ENCODE measurements around the gene FAM170A. TPM values are rescaled to one million over a fixed set of nuclear protein-coding genes. Genes with fewer than 3 reads are reported as not detected.

FAM170A gene
- total RNA-seq, 1 donor from 2014 or later, result not detected

DNA sequence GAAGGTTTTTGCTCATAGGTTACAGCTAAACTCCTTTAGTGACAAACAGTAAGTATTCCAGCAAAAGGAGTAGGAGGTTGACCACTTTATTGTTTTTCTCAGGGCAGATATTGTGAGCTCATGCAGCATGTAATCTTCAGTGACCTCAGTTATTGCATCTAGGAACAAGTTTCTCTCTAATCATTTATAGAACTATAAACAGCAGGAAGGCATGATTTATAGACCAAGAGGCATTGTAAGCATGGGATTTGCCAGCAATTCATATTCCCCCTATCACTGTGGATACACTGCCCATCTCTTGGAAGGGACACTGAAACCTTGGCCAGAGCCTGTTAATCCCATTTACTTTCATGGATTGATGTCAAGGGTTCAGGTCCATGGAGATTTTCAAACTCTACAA lies 15.4 kb upstream of the FAM170A start:
- H3K4me3 ChIP-seq (ENCODE audit: low read depth, low read length), result no peak overlapping the region
- H3K27me3 ChIP-seq (ENCODE audit: control insufficient read depth, insufficient read depth, low read length), result no peaks in the 10 kb centered on the region
- FAIRE-seq, result no peak
- H3K36me3 ChIP-seq (ENCODE audit: control insufficient read depth, insufficient read depth, low read length), result no peaks in the 10 kb centered on the region
- no peak for DNase-seq (ENCODE audit: low read depth)
- TF ChIP-seq, protein P1, sequence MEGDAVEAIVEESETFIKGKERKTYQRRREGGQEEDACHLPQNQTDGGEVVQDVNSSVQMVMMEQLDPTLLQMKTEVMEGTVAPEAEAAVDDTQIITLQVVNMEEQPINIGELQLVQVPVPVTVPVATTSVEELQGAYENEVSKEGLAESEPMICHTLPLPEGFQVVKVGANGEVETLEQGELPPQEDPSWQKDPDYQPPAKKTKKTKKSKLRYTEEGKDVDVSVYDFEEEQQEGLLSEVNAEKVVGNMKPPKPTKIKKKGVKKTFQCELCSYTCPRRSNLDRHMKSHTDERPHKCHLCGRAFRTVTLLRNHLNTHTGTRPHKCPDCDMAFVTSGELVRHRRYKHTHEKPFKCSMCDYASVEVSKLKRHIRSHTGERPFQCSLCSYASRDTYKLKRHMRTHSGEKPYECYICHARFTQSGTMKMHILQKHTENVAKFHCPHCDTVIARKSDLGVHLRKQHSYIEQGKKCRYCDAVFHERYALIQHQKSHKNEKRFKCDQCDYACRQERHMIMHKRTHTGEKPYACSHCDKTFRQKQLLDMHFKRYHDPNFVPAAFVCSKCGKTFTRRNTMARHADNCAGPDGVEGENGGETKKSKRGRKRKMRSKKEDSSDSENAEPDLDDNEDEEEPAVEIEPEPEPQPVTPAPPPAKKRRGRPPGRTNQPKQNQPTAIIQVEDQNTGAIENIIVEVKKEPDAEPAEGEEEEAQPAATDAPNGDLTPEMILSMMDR (IDR thresholded peaks at IDR 0.05; ENCODE audit: insufficient read depth, low read length, severe bottlenecking), result no peak

DNA sequence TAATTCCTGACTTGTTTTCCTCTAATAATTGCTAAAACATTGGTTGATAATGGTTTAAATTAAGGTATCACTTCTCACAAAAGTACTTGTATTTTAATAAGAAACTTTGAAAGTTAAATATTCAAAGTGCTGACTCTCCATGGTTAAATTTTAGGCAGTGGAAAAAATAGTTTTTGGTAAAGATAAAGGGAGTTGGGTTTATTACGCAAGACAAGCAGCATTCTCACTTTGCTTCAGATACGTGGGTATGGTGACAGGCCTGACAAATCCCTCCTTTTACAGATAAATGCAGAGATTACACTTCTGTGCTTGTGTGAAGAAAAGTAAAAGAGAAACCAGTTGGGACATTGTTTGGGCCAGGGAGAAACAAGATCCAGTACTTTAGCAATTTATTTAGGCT lies 14.5 kb upstream of the FAM170A start:
- Histone ChIP-seq H3K36me3 (ENCODE audit: control insufficient read depth, insufficient read depth, low read length) (no peaks in the 10 kb centered on the region), H3K27me3 (ENCODE audit: control insufficient read depth, insufficient read depth, low read length) (no peaks in the 10 kb centered on the region), H3K4me3 (ENCODE audit: low read depth, low read length) (no peak overlapping the region)
- FAIRE-seq, result no peak
- DNase-seq (ENCODE audit: low read depth), result no peak
- TF ChIP-seq, protein P1 (IDR thresholded peaks at IDR 0.05; ENCODE audit: insufficient read depth, low read length, severe bottlenecking), result no peak

DNA sequence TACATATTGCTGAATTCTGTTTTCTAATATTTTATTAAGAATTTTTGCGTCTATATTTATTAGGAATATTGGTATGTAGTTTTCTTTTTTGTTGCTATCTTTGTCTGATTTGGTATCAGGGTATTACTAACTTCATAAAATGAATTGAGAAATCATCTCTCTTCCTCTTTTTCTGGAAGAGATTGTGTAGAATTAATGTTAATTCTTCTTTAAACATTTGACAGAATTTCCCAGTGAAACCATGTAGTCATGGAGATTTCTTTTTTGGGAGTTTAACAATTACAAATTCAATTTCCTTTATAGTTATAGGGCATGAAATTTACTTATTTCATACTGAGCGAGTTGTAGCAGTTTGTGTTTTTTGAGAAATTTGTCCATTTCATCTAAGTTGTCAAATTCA lies 3.3 kb upstream of the FAM170A start:
- no peak for FAIRE-seq
- no peaks in the 10 kb centered on the region for H3K36me3 ChIP-seq (ENCODE audit: control insufficient read depth, insufficient read depth, low read length)
- H3K4me3 ChIP-seq (ENCODE audit: low read depth, low read length), result no peak overlapping the region
- no peaks in the 10 kb centered on the region for H3K27me3 ChIP-seq (ENCODE audit: control insufficient read depth, insufficient read depth, low read length)
- no peak for DNase-seq (ENCODE audit: low read depth)
- TF ChIP-seq, protein P1 (IDR thresholded peaks at IDR 0.05; ENCODE audit: insufficient read depth, low read length, severe bottlenecking), result no peak

DNA sequence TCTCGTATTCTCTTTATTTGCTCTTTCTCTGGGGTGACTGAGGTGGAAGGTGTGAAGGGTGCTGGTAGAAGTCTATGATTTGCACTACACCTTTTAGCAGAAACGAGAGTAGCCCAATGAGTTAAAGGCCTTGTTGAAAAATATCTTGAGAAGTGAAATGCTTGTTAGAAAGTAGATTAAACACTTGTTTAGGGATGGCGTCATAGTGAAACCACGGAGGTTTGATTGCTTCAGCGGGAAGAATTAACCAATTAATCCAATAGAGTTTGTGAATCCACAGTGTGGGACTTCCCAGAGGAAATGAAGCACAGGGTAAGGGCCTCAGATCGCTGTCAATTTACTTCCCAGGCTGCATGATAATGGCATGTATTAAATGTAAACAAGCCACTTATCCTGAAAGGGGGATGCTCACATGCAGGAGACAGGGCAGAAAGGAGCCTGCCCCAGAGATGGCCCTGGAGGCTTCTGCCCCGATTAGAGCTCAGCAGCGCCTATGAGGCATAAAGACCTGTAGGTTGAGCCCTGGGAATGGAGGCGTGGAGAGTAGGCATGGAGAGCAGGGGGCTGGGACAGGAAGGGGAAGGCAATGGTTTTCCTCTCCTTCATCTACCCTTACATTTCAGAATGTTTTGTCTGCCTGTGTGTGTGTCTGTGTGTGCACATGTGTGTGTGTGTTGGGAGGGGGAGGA lies 1.5 kb downstream of the FAM170A start:
- Histone ChIP-seq H3K27me3 (ENCODE audit: control insufficient read depth, insufficient read depth, low read length) (no peaks in the 10 kb centered on the region), H3K36me3 (ENCODE audit: control insufficient read depth, insufficient read depth, low read length) (no peaks in the 10 kb centered on the region), H3K4me3 (ENCODE audit: low read depth, low read length) (no peak overlapping the region)
- FAIRE-seq (no peak), DNase-seq (ENCODE audit: low read depth) (no peak)
- TF ChIP-seq, protein P1 (IDR thresholded peaks at IDR 0.05; ENCODE audit: insufficient read depth, low read length, severe bottlenecking), result no peak

- no peaks in the 10 kb centered on the region for H3K27me3 ChIP-seq (ENCODE audit: control insufficient read depth, insufficient read depth, low read length)
- TF ChIP-seq, protein P1 (IDR thresholded peaks at IDR 0.05; ENCODE audit: insufficient read depth, low read length, severe bottlenecking), result no peak
- no peak for FAIRE-seq
- no peak overlapping the region for H3K4me3 ChIP-seq (ENCODE audit: low read depth, low read length)
- no peaks in the 10 kb centered on the region for H3K36me3 ChIP-seq (ENCODE audit: control insufficient read depth, insufficient read depth, low read length)
- no peak for DNase-seq (ENCODE audit: low read depth)
Measured at GRCh38 chr5:119631660-119632059, 2.3 kb downstream of the FAM170A start.

DNA sequence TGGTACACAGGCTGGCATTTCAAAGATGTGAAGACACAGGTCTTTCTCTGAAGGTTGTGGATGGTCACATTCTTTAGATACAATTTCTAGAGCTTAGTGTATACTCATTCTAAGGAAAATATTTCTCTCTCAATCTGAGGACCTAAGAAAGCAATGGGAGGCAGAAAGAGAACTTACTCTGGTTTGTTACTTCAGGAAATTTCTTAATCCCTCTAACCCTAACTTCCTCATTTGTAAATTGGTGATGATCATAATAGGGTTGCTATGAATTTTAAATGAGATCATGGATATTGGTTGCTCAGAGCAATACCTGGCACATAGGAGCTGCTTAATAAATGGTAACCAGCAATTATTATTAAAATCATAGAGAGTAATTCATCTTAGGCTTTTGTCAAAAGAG lies 22.1 kb downstream of the FAM170A start:
- TF ChIP-seq, protein P1 (IDR thresholded peaks at IDR 0.05; ENCODE audit: insufficient read depth, low read length, severe bottlenecking), result no peak
- Histone ChIP-seq H3K4me3 (ENCODE audit: low read depth, low read length) (no peak overlapping the region), H3K27me3 (ENCODE audit: control insufficient read depth, insufficient read depth, low read length) (no peaks in the 10 kb centered on the region), H3K36me3 (ENCODE audit: control insufficient read depth, insufficient read depth, low read length) (no peaks in the 10 kb centered on the region)
- no peak for FAIRE-seq
- DNase-seq (ENCODE audit: low read depth), result no peak
